ENCODE measurements around the gene PKIB. TPM values are rescaled to one million over a fixed set of nuclear protein-coding genes. Genes with fewer than 3 reads are reported as not detected.

Gene PKIB
- total RNA-seq, 1 donor from 2014 or later: 0.13 TPM

- DNase-seq (ENCODE audit: low read depth, low spot score): no peak
These were observed 56.2 kb downstream of the PKIB start for GRCh38 chr6:122666418-122666817.

GRCh38 chr6:122669418-122669817, 59.2 kb downstream of the PKIB start:
- DNase-seq (ENCODE audit: low read depth, low spot score): no peak

GRCh38 chr6:122669868-122670267, 59.7 kb downstream of the PKIB start:
- no peak for DNase-seq (ENCODE audit: low read depth, low spot score)

GRCh38 chr6:122671251-122671650, 61.0 kb downstream of the PKIB start:
- no peak for DNase-seq (ENCODE audit: low read depth, low spot score)

GRCh38 chr6:122673343-122673961, 63.2 kb downstream of the PKIB start:
- DNase-seq (ENCODE audit: low read depth, low spot score): no peak

GRCh38 chr6:122676146-122676545, 65.9 kb downstream of the PKIB start:
- DNase-seq (ENCODE audit: low read depth, low spot score): no peak

GRCh38 chr6:122676688-122677087, 66.5 kb downstream of the PKIB start:
- DNase-seq (ENCODE audit: low read depth, low spot score): no peak

- DNase-seq (ENCODE audit: low read depth, low spot score): no peak
These were observed 67.2 kb downstream of the PKIB start for GRCh38 chr6:122677406-122677805.

GRCh38 chr6:122678841-122679240, 68.6 kb downstream of the PKIB start:
- no peak for DNase-seq (ENCODE audit: low read depth, low spot score)

- DNase-seq (ENCODE audit: low read depth, low spot score): no peak
These were observed 71.5 kb downstream of the PKIB start for GRCh38 chr6:122681705-122682104.

- no peak for DNase-seq (ENCODE audit: low read depth, low spot score)
These were observed 73.9 kb downstream of the PKIB start for GRCh38 chr6:122683989-122684651.

GRCh38 chr6:122692175-122692598, 82.0 kb downstream of the PKIB start:
- DNase-seq (ENCODE audit: low read depth, low spot score): no peak

- DNase-seq (ENCODE audit: low read depth, low spot score): no peak
These were observed 82.8 kb downstream of the PKIB start for GRCh38 chr6:122692807-122693580.

GRCh38 chr6:122694075-122694474, 83.9 kb downstream of the PKIB start:
- no peak for DNase-seq (ENCODE audit: low read depth, low spot score)

- DNase-seq (ENCODE audit: low read depth, low spot score): no peak
These were observed 84.4 kb downstream of the PKIB start for GRCh38 chr6:122694602-122695001.

- DNase-seq (ENCODE audit: low read depth, low spot score): no peak
These were observed 85.0 kb downstream of the PKIB start for GRCh38 chr6:122695188-122695587.

GRCh38 chr6:122696079-122696478, 85.9 kb downstream of the PKIB start:
- DNase-seq (ENCODE audit: low read depth, low spot score): peak; percentile 29

- no peak for DNase-seq (ENCODE audit: low read depth, low spot score)
These were observed 86.6 kb downstream of the PKIB start for GRCh38 chr6:122696853-122697252.

GRCh38 chr6:122697458-122697857, 87.3 kb downstream of the PKIB start:
- no peak for DNase-seq (ENCODE audit: low read depth, low spot score)

- DNase-seq (ENCODE audit: low read depth, low spot score): no peak
These were observed 91.5 kb downstream of the PKIB start for GRCh38 chr6:122701666-122702065.

- DNase-seq (ENCODE audit: low read depth, low spot score): no peak
These were observed 92.6 kb downstream of the PKIB start for GRCh38 chr6:122702841-122703240.

- no peak for DNase-seq (ENCODE audit: low read depth, low spot score)
These were observed 93.9 kb downstream of the PKIB start for GRCh38 chr6:122704066-122704465.
